ENCODE measurements around the gene COG5.

- TF ChIP-seq KLF16 (tag by site-specific recombination; IDR thresholded peaks at IDR 0.05): no peak
- no peak for TF ChIP-seq PRDM4 (tag by site-specific recombination; IDR thresholded peaks at IDR 0.05)
- no peak for TF ChIP-seq CTCF (tag by site-specific recombination; IDR thresholded peaks at IDR 0.05)
- no peak for TF ChIP-seq ZBTB26 (tag by site-specific recombination; optimal IDR thresholded peaks at IDR 0.05)
- TF ChIP-seq ZNF501 (tag by site-specific recombination; IDR thresholded peaks at IDR 0.05): no peak
- no peak for TF ChIP-seq ZBTB10 (tag by site-specific recombination; IDR thresholded peaks at IDR 0.05)
- TF ChIP-seq ZBTB7A (tag by site-specific recombination; IDR thresholded peaks at IDR 0.05; ENCODE audit: low read depth): no peak
These were observed 278.7 kb downstream of the COG5 start for GRCh38 chr7:107284911-107285479.

Measured in HEK293 (cell line).